Activated T-cell treated with anti-CD3 and anti-CD28 coated beads for 1 hour (primary cell): ENCODE results near the gene CERT1.
"Not testable (repeated sequence)": the region's sequence is repeated elsewhere in the genome, so short reads cannot be mapped to it uniquely, and the experiment has no call there.

Experiments used
- DNase-seq: peaks from one replicate; pipeline ENCODE4 v3.0.0-alpha.2; 2020; ENCODE audit warnings: low read depth

Gene CERT1

DNA sequence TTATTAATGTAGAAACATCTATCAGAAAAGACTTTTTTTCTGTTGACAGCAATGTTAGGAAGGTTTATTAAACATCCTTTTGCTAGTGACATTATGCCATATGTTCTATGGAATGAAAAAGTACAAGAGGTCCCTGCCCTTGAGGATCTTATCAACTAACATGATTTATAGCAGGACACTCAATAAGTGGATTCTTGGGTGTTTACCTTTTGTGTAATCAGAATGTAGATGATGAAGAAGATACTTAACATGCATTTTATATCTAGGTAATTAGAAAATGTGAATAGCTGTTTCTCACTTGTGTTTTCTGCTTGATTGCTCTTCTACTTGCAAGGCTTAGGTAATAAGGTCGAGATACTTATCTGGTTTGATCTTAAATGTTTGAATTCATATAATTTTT, 169.5 kb downstream of the CERT1 start:
- no peak for DNase-seq

GRCh38 chr5:75340714-75341478, 170.5 kb downstream of the CERT1 start:
- DNase-seq = no peak

GRCh38 chr5:75338408-75338807, 173.0 kb downstream of the CERT1 start:
- no peak for DNase-seq

DNA sequence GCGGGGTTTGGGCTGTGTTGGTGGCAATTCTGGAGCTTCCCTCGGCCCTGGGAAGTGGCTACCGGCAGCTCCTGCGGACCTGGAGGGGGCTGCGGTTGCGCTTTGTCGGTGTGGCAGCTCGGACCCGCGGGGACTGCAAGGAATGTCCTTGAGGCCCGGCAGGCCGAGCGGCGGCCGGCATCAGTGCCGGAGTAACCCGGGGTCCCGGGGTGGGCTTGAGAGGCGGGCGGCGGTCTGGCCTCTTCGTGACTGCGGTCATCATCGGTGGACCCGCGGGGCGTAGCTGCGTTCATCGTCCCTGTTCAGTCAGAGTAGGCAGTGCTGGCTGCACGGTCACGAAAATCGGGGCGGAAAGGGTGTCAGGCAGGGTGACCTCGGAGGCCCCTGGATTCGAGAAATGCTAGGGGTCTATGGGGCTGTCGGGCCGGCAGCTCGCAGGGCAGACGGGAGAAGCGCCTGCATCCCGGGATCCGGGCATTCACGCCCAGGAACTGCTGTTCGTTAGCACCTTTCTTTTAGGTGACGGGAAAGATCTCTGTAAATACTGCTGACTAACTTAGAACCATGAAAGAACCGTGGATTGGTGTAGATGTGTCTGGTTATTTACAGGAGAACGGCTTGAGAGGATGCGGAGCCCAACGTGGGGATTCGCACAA, 173.9 kb downstream of the CERT1 start:
- peak; percentile 19 for DNase-seq

GRCh38 chr5:75336615-75337336, 174.7 kb downstream of the CERT1 start, which contains the start of gene HMGCR:
Gene HMGCR (plus strand): TSS chr5:75337220. CDS start chr5:75342606, 5,386 bp downstream.
- peak; percentile 91 for DNase-seq

GRCh38 chr5:75335952-75336614, 175.3 kb downstream of the CERT1 start:
- DNase-seq = no peak

DNA sequence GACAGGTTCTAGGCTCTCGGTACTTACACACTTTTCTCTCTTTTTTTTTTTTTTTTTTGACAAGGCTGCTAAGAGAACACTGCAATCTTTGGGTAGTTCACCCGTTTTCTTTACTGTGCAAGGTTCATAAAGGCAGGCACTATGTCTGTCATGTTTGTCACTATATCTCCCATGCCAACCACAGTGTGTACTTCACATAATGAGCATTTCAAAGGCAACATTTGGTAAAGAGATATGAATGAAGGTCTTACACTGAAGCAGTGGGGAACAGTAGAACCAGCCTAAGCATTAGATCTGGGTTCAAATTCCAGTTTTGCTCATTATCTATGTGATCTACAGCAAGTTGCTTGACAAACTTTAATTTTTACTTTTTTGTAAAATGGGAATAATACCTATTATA, 175.9 kb downstream of the CERT1 start:
- DNase-seq = no peak

- DNase-seq = not testable (repeated sequence)
Measured at GRCh38 chr5:75334413-75334812, 177.0 kb downstream of the CERT1 start.

GRCh38 chr5:75333759-75334158, 177.7 kb downstream of the CERT1 start:
- DNase-seq = not testable (repeated sequence)

DNA sequence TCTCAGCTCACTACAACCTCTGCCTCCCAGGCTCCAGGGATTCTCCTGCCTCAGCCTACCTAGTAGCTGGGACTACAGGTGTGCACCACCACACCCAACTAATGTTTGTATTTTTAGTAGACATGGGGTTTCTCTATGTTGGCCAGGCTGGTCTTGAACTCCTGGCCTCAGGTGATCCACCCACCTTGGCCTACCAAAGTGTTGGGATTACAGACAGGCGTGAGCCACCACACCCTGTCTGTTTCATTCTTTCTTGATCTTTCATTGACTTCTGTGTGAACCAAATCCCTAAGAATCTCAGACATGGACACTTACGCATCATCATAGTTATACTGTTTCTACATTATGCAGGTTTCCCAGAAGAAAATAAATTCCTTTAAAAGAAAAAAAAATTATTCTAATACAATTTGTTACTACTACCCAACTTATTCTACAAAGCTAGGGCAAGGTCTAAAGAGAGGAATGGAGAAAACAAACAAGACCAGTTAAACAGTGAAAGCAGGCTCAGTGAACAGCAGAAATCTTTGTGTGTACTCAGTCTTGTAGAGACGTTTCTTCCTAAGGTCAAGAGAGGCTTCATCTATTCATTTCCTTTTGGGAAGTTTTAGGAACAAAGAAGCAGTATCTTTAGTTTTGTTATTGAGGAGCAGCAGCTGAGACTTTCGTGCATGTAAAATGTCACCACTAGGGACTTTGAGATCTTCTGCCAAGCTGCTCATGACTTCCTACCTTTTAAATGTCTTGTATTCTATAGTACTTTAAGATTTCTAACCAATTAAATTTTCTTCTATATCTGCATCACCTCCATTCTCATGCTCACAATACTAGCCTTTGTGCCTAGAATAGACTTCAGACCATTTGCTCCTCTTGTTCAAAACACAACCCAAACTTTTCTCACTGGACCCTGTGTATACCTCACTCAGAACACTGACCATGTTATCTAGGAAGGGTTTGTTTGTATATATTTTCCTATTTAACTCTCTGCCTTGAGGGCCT, 180.0 kb downstream of the CERT1 start:
- no peak for DNase-seq

- DNase-seq = no peak
Measured at GRCh38 chr5:75330404-75330803, 181.0 kb downstream of the CERT1 start.
